Lower lobe of right lung (tissue), 2 donors: ENCODE measurements around the gene MYO1D. TPM values are rescaled to one million over a fixed set of nuclear protein-coding genes. Genes with fewer than 3 reads are reported as not detected.

Source experiments
- ATAC-seq, 2 donors: fragments of 200-7000 bp; cut with Tn5 transposase; one replicate each; pipeline ENCODE4 v1.9.1; 2020 to 2022; ENCODE audit warnings: mild to moderate bottlenecking in 2 of 2, moderate library complexity in 2 of 2
- DNase-seq: peaks from one replicate; pipeline ENCODE4 v3.0.0-alpha.2; 2020
- H3K27ac ChIP-seq: fragments of 200-600 bp; one replicate; pipeline ENCODE4 v1.8.0; 2022
- H3K27me3 ChIP-seq: fragments of 200-600 bp; one replicate; pipeline ENCODE4 v1.8.0; 2022; ENCODE audit warnings: low read depth
- H3K36me3 ChIP-seq: fragments of 200-600 bp; one replicate; pipeline ENCODE4 v1.8.0; 2022; ENCODE audit warnings: mild to moderate bottlenecking
- H3K4me1 ChIP-seq: fragments of 200-600 bp; one replicate; pipeline ENCODE4 v1.8.0; 2022
- H3K4me3 ChIP-seq: fragments of 200-600 bp; one replicate; pipeline ENCODE4 v1.8.0; 2022; ENCODE audit warnings: mild to moderate bottlenecking
- H3K9me3 ChIP-seq: fragments of 200-600 bp; one replicate; pipeline ENCODE4 v1.8.0; 2022
- intact Hi-C: fragments of 100-400 bp; cut with DNase I; formaldehyde crosslinking; loops from one replicate; pipeline ENCODE4 v1.11.0; 2022
- total RNA-seq: library from RNA; stranded (reverse); fragmentation: NEBNext Ultra II Directional; extraction: Animal tissue kit (Norgen Biotek cat#: 25700); gene quantifications from one replicate; pipeline ENCODE4 v1.2.1, GENCODE V29; 2021
- TF ChIP-seq, protein P1 (sequence below): fragments of 200-600 bp; IDR thresholded peaks from one replicate; pipeline ENCODE4 v1.8.0; 2022; ENCODE audit warnings: antibody characterized with exemption, mild to moderate bottlenecking
- donor health status: DM: no; HTN: yes; CAD: no; lungs with severe emphysema.

MYO1D gene
- total RNA-seq, 1 donor from 2014 or later, result 58.0 TPM

DNA sequence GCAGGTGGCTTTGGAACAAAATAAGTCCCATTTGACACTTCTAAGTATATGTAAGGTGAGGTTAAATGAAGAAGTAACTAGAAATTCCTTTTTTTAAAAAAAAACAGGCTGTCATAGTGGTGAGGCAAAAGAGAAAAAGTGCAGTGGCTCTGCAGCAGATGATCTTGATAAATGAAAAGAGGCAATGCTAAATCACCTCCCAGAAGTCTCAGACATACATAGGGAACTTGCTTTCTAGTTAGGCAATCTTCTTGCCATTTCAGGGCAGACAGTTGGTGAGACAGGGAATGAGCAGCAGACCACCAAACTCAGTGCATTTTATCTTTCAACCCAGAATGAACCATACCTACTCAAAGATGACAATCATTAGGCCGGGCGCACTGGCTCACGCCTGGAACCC is 90.8 kb downstream of the MYO1D start:
- Histone ChIP-seq H3K4me1 (no peaks in the 10 kb centered on the region), H3K27me3 (no peaks in the 10 kb centered on the region), H3K27ac (no peak overlapping the region), H3K9me3 (no peaks in the 10 kb centered on the region), H3K36me3 (no peaks in the 10 kb centered on the region), H3K4me3 (no peak overlapping the region)
- ATAC-seq (no peak), DNase-seq (no peak)
- intact Hi-C loops, result loop anchor here (10.0 kb wide), 1 partner anchor 89 kb away; the partner anchor contains the start of gene MYO1D
- TF ChIP-seq, protein P1, sequence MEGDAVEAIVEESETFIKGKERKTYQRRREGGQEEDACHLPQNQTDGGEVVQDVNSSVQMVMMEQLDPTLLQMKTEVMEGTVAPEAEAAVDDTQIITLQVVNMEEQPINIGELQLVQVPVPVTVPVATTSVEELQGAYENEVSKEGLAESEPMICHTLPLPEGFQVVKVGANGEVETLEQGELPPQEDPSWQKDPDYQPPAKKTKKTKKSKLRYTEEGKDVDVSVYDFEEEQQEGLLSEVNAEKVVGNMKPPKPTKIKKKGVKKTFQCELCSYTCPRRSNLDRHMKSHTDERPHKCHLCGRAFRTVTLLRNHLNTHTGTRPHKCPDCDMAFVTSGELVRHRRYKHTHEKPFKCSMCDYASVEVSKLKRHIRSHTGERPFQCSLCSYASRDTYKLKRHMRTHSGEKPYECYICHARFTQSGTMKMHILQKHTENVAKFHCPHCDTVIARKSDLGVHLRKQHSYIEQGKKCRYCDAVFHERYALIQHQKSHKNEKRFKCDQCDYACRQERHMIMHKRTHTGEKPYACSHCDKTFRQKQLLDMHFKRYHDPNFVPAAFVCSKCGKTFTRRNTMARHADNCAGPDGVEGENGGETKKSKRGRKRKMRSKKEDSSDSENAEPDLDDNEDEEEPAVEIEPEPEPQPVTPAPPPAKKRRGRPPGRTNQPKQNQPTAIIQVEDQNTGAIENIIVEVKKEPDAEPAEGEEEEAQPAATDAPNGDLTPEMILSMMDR, result no peak

DNA sequence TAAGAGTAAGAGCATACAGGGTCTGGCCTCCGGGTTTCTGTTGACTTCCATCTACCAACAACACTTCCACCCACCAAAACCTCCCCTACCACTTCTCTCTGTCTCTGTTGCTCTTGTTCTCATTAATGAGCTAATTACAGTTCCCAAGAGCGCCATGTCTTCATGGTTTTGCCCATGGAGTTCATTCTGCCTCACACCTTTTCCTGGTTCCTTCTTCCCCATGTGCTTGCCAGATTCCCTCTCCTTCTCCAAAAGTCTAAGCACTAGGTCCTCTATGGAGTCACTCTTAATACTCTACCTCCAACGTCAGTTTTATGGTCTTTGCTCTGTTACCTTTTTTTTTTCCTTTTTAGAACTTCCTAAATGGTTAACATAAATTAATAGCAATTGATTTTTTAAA is 92.8 kb downstream of the MYO1D start:
- no peak overlapping the region for H3K4me3 ChIP-seq
- DNase-seq, result no peak
- H3K9me3 ChIP-seq, result no peaks in the 10 kb centered on the region
- ATAC-seq, result peak in 1 of 2 donors; percentile 12
- intact Hi-C loops, result loop anchor here (10.0 kb wide), 1 partner anchor 91 kb away; the partner anchor contains the start of gene MYO1D
- H3K27me3 ChIP-seq, result no peaks in the 10 kb centered on the region
- TF ChIP-seq, protein P1, result no peak
- H3K36me3 ChIP-seq, result peaks cover 5% of the 10 kb centered on the region
- no peaks in the 10 kb centered on the region for H3K4me1 ChIP-seq
- H3K27ac ChIP-seq, result no peak overlapping the region

DNA sequence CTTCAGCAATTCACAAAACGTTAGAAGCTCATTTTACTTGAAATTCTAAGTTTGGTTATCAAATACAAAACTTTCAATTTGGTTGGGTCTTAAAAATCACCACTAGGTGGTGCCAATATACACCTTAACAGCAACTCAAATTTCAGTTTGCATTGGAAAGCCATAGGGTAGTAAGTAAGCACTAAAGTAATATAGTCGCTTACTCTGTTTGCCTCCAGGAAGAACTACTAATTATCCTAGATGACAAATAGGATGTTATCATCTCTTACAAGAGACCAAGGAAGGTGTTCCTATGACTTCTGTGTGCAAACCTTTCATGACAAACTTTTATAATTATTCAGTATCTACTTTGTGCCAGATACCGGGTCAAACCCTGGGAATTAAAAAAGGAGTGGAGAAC is 93.3 kb downstream of the MYO1D start:
- H3K36me3 ChIP-seq, result peaks cover 5% of the 10 kb centered on the region
- H3K4me3 ChIP-seq, result no peak overlapping the region
- ATAC-seq (peak; percentile 74 to 77), DNase-seq (no peak)
- no peaks in the 10 kb centered on the region for H3K4me1 ChIP-seq
- no peaks in the 10 kb centered on the region for H3K27me3 ChIP-seq
- TF ChIP-seq, protein P1, result peak; percentile 78
- H3K27ac ChIP-seq, result no peak overlapping the region
- intact Hi-C loops, result loop anchor here (10.0 kb wide), 1 partner anchor 91 kb away; the partner anchor contains the start of gene MYO1D
- no peaks in the 10 kb centered on the region for H3K9me3 ChIP-seq

DNA sequence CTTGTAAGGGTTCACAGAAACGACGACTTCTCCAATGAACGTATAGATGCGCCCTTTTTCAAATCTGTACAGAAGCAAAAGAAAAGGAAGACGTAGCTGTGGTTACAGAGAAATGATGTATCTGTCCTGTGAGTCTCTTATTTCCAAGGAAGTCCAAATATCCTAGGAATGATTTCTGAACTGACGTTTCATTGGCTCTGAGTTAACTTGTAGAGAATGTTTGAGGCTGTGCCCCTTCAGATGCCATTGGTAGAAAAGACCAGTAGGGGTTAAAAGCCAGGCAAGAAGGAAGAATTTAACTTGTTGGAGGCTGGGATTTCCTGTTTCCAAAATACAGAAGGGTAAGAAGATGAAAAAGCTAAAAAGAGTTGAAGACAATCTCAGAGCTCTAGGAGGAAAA is 96.2 kb downstream of the MYO1D start:
- no peak for ATAC-seq
- Histone ChIP-seq H3K4me1 (no peaks in the 10 kb centered on the region), H3K36me3 (peaks cover 10% of the 10 kb centered on the region), H3K27me3 (no peaks in the 10 kb centered on the region), H3K4me3 (no peak overlapping the region), H3K9me3 (no peaks in the 10 kb centered on the region), H3K27ac (no peak overlapping the region)
- intact Hi-C loops, result loop anchor here (10.0 kb wide), 1 partner anchor 94 kb away; the partner anchor contains the start of gene MYO1D
- no peak for DNase-seq
- TF ChIP-seq, protein P1, result no peak

DNA sequence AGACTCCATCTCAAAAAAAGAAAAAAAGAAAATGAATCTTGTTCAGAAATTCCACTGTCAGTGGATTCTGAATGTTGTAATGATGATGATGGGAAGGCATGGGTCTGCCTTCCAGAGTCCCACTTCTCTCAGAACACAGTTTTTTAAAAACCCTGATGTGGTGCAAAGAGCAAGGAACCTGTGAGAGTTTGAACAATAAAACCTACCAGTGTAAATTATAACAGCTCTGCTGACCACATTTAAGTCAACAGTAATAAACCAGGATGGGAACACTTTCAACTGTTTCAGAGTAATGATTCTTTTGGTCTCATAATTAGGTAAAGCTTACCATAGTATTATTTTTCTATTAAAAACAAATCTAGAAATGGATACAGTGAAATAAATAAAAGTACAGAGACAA is 99.0 kb downstream of the MYO1D start:
- Histone ChIP-seq H3K27me3 (no peaks in the 10 kb centered on the region), H3K9me3 (no peaks in the 10 kb centered on the region), H3K36me3 (peaks cover 10% of the 10 kb centered on the region), H3K4me3 (no peak overlapping the region), H3K27ac (no peak overlapping the region), H3K4me1 (no peaks in the 10 kb centered on the region)
- DNase-seq (no peak), ATAC-seq (no peak)
- intact Hi-C loops, result no loop called here
- TF ChIP-seq, protein P1, result no peak
